ENCODE measurements around the gene GDPD3.
"Not testable (repeated sequence)": the region's sequence is repeated elsewhere in the genome, so short reads cannot be mapped to it uniquely, and the experiment has no call there.

GDPD3 gene

DNA sequence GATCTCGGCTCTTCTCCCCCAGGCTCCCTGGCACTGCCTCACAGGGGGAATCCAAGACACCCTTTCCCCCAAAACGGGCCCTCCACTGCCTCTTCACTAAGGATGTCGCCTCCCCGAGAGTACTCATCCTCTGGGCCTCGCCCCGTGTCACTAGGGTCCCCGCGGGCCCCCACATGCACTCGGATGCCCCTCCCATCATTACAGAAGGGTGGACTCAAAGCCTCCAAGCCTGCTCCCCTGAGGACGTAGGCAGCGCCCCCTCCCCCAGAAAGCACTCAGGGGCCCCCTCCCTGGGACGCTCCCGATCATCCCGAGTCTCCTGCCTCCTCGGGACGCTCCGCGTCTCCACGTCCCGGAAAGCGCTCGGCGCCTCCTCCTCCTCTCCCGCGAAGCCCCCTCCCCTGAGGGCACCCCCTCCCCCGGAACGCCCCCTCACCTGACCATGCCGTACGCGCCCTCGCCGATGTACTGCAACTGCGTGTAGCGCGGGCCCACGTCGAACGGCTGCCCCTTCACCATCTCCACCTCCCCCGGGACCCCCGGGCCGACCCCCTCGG lies 9.3 kb upstream of the GDPD3 start:
- no peak for DNase-seq

DNA sequence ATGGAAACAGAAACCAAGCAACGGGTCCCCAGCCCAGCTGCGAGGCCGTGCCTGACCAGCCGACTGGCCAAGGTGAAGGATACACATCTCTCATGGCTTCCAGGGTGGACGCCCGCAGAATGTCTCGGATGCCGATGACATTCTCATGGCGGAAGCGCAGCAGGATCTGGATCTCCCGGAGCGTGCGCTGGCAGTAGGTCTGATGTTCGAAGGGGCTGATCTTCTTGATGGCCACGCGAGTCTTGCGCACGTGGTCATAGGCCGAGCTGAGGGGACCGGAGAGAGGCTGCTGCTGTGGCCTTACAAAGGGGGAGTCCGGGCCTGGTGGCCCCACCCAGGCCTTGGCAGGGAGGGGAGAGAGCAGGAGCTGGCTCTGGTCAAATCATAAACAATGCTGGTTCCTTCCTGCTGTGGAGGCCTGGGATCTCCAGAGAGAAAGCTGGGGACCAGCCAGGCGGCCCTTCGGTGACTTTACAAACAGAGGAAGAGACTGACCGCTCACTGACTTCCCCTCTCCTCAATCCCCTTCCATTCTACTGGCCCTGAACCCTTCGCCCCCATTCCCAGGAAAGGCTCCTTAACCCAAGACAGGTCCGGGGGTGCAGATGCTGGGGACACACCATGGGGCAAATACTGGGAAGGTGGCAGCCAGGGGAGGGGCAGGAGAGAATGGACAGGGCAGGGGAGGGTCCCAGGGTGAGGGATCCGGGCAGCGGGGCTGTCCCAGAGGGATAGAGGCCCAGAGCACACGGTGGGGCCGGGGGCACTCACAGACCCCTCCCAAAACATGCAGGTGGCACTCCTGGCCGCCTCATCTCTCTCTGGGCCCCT lies 8.6 kb upstream of the GDPD3 start:
- no peak for DNase-seq

- no peak for DNase-seq
Measured at GRCh38 chr16:30120340-30121105, 7.2 kb upstream of the GDPD3 start.

DNA sequence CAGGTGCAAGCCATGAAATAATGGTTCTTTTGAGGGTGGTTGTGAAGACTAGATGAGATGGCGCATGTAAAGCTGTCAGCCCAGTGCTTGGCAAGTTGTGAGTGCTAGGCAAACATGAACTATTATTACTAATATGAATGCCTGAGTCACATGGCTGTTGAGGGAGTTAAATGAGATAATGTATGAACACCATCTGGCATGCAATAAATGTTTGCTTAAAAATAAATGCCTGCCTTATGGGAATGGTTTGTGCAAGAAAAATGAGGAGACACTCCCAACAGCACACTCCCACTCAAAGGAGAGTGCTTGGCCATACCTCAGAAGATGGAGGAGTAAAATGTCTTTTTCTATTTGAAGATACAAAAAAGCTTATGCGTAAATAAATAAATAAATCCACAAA lies 6.1 kb upstream of the GDPD3 start:
- no peak for DNase-seq

DNA sequence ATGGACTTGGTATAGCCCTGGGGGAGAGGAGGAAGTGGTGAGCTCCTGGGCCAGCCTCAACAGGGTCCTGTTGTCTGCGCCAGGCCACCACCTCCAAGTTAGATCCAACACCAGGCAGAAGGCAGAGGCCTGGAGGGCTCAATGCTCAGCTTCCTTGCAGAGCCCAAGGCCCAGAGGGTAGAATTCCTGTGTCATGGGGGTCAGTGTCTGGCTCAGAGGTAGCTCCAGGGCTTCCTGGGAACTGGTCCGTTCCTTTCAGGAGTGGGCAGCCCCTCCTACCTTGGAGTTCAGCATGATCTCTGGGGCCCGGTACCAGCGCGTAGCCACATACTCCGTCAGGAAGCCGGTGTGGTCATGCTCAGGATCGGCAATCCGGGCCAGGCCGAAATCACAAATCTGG lies 4.4 kb upstream of the GDPD3 start:
- DNase-seq: no peak

DNA sequence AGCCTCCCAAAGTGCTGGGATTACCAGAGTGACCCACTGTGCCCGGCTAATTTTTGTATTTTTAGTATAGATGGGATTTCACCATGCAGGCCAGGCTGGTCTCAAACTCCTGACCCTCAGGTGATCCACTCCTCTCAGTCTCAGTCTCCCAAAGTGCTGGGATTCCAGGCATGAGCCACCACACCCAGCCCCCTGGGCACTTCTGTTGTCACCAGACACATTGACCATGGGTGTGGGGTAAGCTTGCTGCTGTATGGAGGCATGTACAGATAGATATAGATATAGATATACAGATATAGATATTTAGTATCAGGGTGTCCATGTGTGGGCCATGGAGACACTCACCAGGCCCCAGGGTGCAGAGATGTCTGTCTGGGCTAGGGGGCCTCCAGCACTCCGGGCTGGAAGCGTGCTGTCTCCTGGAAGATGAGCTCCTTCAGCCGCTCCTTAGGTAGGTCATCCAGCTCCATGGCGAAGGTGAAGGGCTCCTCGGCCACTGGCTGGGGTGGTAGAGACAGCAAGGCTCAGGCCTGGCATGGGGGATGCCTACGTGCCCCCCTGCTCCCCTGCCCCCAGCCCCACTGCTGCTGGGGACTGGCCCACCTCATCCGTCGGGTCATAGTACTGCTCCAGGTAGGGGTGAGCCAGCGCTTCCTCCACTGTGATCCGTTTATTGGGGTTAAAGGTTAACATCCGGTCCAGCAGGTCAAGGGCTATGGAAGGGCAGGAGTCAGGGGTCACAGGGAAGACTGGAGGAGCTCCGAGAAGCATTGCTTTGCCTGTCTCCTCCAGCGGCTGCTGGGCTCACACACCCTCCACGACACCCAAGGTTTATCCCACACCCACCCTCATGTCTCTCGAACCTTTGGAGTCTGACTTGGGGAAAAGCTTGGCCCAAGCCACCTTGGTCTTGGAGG lies 3.2 kb upstream of the GDPD3 start:
- no peak for DNase-seq

- DNase-seq: no peak
Measured at GRCh38 chr16:30115238-30115637, 1.9 kb upstream of the GDPD3 start.

- not testable (repeated sequence) for DNase-seq
Measured at GRCh38 chr16:30114833-30115232, 1.5 kb upstream of the GDPD3 start.

DNA sequence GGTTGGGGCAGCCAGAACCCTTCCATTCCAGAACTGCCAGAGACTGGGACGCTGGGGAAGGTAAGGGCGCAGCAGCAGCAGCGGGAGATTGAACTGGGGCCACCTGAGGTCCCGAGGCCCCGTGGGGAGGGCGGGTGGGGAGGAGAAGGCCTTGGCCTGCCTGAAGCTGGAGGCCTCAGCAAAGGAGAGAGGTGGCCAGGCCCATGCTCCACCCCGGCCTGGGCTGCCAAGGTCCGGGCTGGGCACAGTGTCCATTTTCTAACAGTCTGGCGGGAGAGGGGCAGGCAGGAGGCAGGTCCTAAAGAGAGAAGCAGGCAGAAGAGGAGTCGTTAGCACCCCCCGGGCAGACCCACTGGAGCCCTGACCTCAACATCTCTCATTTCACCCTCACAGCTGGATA lies 1.1 kb upstream of the GDPD3 start:
- no peak for DNase-seq

DNA sequence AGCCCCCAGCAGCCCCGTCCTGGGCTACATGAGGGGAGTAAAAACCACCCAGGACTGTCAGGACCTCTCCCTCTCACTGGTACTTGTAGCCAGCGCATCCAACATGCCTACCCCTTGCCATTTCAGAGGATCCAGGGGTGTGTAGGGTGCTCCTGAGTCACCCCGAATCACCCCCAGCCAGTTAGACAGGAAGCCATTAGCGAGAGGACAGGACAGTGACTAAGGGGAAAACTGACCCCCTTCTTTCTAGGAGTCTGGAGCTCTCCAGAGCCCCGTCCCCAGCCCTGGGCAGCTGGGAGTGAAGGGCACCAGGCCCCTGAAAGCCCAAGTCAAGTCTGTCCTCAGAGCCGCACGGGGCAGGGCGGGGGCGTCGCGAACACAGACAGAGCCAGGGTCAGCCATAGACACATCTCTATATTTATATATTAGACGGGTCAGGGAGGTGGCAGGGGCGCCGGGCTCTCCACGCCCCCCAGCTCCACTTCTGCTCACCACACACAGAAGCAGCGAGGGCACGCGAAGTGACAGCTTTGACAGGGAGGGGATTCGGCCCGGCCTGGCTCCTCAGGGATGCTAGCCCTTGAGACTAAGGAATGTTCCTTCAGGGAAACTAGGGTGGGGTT lies 485 bp upstream of the GDPD3 start:
- no peak for DNase-seq

DNA sequence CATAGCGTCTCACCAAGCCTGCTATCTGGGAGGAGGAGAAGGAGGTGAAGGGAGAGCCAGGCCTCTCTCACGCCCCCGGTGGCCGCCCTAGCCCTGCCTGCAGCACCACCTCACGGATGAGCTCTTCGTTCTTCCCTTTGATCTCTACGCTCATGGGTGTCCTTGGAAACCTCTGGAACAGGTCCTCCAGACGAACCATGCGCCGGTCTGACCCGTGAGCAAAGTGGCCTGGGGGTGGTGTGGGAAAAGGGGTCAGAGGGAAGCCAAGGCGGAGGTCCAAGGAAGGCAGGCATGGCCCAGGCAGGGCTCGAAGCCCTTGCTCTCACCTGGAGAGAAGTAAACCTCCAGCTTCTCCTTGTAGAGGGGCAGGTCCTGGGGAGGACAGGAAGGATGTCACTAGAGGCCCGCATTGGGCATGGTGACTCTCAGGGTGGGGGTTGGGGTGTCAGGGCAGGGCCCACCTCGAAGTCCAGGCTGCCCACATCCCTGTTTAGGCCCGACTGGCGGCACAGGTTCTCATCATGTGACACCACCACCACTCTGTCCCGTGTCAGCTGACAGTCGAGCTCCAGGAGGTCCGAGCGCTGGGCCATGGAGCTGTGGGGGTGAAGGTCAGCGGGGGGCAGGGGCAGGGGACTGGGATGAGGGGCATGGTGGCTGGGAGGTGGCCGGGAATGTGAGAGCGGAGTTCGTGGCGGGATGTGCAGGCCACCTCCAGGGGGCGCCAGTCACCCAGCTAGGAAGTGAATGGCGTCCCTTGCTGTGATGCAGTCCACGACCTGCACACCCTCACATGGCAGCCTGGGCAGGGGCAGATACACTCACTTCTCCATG lies 923 bp downstream of the GDPD3 start:
- DNase-seq: no peak

- no peak for DNase-seq
Measured at GRCh38 chr16:30110661-30111060, 2.7 kb downstream of the GDPD3 start.

DNA sequence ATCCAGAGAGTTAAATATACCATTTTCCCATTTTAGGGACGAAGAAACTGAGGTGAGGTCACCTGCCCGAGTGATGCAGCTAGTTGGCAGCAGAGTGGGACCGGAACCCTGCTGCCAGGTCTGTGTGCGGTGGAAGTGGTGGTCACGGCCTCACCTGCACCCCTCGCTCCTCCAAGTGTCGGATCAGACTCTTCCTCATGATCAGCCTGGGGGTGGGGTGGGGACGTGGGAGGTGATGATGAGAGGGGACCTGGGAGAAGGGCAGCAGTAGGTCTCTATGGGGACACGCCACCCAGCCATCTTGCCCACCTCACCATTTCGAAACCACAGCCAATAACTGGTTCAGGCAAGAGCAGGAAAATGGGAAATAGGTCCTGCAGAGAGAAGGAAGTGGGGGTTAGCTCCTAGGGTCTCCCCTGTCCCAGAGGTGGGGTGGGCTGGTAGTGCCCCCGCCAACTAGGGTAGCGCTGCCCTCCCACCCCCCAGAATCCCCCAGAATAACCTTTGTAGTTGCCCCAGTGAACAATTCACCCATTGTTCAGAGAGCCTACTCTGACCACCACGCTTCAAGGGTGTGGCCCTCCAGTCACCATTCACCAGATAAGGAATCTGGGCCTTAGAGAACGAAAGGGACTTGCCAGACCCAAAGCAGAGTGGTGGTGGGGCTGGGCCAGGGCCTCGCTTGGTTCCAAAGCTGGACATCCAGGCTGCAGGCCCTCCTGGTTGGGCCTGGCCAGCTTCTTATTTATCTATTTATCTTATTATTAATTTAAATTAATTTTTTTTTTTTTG lies 5.1 kb downstream of the GDPD3 start:
- no peak for DNase-seq

- no peak for DNase-seq
Measured at GRCh38 chr16:30104492-30104891, 8.8 kb downstream of the GDPD3 start.

DNA sequence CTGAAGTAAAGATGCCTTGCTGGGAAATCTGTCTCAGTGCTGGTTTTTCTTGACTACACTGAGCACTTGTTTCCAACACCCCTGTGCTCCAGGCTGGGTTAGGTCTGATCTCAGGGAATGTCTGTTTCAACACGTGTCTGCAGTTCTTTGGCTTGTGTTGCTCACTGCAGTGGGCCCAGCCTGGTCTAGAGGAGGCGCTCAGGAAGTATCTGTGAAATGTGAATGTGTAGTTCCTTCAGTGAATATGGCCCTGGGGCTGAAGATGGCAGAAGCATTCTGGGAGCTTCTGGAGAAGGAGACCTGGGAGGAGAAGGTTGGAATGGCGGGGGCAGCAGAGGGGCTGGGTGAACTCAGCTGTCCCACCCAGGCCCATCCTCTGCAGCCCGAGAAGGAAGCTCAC lies 9.2 kb downstream of the GDPD3 start:
- DNase-seq: no peak

DNA sequence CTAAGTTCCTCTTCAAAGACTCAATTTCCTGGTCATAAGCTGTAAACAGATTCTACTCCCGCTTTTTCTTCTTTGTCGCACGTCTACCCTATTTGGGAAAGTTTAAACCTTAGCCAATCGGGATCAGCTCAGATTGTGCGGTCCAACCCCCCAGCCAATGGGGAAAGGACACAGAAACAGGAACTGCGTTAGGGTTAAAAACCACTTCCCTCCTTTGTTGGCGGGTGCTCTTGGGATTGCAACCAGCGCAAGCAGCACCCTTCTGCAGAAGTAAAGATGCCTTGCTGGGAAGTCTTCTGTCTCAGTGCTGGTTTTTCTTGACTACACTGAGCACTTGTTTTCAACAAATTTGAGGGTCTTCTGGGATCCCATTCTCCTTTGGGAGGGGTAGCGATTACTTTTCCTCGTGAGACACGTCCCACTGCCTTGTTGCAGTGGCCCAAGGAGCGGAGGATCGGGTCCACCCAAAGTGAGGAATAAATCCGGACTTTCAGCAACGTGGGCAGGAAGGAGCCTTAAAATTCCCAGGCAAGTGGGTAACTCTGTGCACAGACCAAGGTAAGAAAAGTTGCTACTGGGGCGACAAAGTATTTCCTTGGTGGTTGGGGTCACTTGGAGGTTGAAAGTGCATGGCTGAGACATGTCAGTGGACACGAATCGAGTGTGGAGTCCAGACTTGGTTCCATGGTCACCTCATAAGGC lies 16.3 kb downstream of the GDPD3 start:
- DNase-seq: no peak

DNA sequence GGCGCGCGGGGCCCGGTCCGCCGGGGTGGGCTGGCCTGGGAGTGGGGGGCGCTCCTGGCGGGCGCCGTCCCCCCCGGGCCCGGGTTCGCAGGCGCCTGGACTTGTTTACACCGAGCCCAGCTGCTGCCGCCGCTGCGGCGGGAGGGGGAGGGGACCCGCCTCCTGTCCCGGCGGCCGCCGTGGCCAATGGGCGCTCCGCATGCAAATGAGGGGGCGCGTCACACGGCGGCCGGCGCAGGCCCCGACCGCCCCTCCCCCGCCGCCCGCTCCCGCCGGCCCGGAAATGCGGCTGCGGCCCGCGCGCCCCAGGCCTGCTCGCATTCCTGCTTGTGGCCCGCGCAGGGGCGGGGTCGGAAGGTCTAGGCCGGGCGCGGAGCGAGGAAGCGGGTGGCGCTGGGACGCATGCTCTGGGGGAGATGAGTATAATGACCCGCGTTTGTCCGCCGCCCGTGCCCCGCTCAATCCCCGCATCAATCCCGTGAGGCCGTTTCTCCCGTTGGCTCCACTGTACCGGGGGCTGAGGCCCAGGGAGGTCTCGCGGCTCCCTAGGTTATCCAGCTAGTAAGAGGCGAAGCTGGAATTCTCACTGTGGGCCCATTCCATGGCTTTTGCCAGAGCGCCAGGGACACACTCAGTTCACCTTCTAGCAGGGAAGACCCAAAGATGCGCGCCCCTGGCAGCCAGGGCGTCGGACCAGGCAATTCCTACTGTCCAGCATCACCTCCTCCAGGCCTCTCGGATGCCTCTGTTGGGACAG lies 17.1 kb downstream of the GDPD3 start, which contains the start of gene YPEL3:
YPEL3 (minus strand) TSS at position 109 of the 757 bp plus-strand sequence. CDS start 731 bp downstream, outside the sequence.
- peak; percentile 16 for DNase-seq

DNA sequence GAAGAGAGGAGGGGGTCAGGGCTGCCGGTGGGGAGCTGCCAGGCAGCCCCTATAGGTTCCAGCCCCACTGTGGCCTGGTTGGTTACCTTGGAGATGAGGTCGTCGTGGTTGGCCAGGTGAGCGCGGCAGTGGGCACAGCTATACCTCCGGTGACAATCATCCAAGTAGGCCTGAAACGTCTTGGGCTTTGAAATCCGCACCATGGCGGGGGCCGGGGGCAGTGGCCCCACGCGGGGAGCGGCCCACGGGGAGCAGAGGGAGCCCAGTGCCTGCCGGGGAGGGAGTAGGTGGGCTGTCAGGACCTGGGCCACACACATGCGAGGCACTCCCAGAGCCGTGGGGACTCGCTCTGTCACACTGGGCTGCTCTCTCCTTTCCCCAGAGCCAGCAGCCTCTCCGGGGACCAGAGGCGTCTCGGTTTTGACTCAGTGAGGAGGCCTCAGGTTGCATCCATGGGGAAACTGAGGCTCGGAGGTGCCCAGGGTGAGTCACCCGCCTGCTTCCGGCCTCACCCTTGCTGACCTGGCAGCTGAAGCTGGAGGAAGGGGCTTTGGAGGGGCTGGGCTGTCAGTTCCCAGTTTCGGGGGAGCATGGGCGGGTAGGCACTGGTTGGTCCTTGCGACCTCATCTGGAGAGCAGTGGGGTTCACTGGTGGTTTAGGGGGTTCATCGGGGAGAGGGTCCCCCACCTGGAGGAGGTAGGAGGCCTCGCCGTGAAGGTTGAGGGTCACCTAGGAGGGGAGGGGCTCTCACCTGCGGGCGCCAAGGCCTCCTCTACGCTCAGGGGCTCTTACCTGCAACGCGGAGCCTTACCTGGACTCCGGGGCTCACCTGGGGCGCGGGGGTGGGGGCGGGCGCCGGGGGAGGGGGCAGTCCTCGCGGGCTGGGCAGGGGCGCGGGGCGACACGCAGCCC lies 17.9 kb downstream of the GDPD3 start:
- DNase-seq: no peak
